Stimulated activated CD4-positive, alpha-beta T cell treated with anti-CD3 and anti-CD28 coated beads, Interleukin-15, amount 100 ng/mL, for 1 hour (primary cell): ENCODE data around the gene TNNT3.

Experiments used
- DNase-seq, 2 donors: peaks; one replicate each; pipeline ENCODE4 v3.0.0-alpha.2; 2020; ENCODE audit warnings: low read depth in 1 of 2, low spot score in 1 of 2

TNNT3 gene

DNA sequence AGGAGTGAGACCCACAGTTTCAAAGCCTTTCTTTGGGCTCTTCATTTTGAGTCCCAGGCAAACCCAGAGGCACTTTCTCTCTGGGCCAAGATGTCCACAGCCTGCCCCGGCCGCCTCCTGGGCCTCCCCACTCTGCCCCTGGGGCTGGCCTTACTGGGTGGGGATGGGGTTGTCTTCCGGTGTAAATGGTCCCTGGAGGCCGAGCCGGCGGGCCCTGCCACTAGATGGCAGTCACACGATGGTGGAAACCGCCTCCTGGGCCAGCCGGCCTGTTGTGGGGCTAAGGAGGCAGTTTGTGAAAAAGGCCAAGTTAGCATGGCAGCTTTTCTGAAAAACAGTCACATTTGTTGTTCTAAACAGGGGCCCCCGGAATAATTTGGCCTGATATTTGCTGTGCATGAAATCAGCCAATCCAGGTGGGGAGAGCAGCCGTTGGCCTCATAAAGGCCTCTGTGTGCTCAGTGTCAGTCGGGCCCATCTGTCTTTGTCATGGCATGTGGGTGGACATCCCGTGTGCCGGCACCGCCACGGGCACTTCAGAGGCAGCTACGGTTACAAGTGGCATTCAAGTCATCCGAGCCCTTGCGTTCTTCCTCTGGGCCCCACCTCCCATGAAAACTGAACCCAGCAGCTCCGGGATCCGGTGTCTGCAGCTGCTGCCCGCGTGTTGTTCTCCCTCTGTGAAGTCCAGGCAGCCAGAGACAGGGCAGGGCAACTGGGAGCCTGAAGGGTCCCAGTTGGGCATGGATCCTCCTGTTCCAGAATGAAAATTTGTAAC lies 34.2 kb downstream of the TNNT3 start:
- no peak for DNase-seq

DNA sequence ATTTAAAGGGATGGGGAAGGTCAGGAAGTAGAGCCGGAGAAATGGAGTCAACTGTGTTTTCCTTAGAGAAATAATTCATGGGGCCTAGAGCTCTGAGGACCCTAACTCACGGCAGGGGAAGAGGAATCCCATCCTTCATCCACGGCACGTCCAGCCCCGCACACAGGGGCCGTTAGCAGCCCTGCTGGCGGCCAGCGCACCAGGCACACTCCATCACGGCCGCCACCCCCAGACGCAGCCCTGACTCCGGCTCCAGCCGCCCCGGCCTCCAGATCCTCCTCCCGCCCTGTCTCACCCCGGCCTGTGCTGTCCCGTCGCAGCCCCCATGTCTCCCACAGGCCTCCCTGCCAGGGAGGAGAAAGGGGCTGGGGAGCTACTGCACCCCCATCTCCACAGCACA lies 38.9 kb downstream of the TNNT3 start:
- DNase-seq, result no peak

GRCh38 chr11:1959786-1960185 lies 40.3 kb downstream of the TNNT3 start:
- no peak for DNase-seq

DNA sequence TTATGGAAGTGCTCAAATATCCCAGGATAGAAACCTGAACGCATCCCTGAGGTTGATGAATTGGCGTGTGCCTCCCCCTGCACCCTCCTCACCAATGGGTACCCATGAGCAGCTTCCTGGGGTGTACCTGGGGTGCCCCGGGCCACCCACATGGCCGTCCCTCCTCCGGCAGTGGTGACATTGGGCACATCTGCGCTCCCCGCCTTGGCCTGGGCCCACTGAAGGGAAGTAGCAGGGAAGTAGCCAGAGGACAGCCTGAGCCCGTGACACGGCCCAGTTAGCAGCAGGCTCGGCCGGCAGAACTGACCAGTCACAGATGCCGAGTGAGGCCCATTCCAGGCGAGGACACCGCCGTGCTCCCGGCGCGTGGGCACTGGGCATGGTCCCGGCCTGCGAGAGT lies 44.4 kb downstream of the TNNT3 start:
- DNase-seq, result no peak

DNA sequence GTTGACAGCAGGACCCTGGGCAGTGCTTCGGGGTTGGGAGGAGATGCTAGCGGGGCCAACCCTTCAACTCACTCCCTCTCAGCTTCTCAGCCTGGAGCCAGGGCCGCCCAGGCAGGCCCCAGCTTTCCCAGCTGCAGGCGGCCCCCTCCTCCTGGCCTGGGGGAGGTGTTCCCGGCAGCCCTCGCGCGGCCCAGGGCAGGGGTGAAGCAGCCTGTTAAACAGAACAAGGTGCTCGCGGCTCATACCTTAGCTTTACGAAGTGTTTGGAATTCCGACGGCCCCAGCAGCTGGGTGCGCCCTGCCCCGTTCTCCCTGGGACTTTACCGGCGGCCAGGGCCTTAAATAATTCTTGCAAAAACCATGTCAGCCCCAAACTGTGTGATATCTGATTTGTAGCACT lies 44.8 kb downstream of the TNNT3 start:
- no peak for DNase-seq

- no peak for DNase-seq
Observed at GRCh38 chr11:1964955-1965354, 45.5 kb downstream of the TNNT3 start.

DNA sequence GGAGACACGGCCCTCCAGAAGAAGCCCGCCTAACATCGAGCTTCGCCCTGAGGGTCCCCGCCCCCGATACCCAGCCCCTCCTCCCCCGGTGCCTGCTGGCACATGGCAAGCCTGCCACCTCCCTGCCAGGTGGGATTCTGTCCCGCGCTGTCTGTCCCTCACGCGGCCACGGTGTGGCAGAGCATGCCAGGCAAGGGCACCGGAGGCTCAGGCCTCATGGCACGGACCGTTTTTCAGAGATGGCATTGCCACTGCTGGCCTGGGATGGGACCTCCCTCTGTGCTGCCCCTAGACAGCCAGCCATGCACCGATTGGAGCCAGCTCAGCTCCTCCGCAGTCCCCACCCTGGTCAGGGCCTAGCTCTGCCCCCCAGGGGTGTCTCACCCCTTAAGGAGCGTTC lies 47.0 kb downstream of the TNNT3 start:
- no peak for DNase-seq

- DNase-seq, result no peak
Observed at GRCh38 chr11:1967641-1968225, 48.2 kb downstream of the TNNT3 start.

- no peak for DNase-seq
Observed at GRCh38 chr11:1968454-1969002, 49.0 kb downstream of the TNNT3 start.

DNA sequence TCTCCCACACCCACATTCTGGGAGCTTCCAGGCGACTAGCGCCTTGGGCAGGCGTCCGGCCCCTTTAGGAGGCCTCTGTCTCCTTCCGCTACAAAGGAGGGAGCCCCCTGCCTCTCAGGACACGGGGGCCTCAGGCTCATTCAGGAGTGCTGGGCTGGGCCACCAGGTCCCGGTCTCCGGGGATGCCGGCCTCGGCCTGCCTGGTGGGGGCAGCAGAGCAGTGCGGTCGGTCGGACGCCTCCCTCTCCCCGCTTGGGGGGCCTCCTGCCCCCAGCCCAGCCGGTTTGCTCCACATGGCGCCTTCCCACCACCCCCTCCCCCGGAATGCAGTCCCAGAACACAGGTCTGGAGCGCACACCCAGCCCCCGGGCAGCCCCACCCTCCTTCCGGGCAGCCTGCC lies 49.5 kb downstream of the TNNT3 start:
- DNase-seq, result no peak

GRCh38 chr11:1969776-1970175 lies 50.3 kb downstream of the TNNT3 start:
- no peak for DNase-seq

DNA sequence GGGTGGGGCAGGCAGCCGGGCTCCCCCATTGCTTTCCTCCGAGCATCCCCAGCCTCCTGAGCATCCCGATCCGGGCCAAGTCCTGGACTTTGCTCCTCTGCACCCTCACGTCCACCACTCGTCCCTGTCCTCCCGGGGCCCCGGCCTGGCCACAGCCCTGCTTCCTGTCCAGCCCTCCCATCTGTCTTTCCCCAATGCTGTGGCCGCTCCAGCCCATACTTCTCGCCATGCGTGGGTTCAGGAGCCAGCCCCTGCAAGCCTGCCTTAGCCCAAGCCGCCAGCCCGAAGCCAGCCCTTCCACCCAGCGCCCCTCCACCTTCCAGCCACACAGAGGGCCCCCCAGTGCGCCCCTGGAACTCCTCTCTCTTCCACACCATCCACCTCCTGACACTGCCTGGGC lies 51.5 kb downstream of the TNNT3 start:
- no peak for DNase-seq

GRCh38 chr11:1975185-1975584 lies 55.7 kb downstream of the TNNT3 start:
- DNase-seq, result no peak

- no peak for DNase-seq
Observed at GRCh38 chr11:1978720-1979473, 59.4 kb downstream of the TNNT3 start.

DNA sequence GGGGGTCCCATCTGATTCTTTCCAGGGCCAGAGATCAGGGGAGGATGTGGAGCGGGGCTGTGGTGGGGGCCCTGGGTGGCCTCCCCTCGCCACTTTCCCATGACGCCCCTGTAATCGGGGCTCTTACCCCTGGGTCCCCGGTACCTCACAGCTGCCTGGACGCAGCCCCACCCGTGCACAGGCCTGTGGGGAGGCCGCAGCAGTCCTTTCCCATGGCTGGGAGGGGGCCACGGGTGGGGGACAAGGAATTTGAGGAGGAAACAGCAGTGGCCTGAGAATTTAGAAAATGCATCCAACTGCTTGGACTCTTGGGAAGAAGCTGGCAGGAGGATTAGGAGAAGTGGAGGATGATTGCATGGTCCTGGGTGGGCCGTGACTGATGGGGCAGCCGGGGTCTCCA lies 60.1 kb downstream of the TNNT3 start:
- no peak for DNase-seq

DNA sequence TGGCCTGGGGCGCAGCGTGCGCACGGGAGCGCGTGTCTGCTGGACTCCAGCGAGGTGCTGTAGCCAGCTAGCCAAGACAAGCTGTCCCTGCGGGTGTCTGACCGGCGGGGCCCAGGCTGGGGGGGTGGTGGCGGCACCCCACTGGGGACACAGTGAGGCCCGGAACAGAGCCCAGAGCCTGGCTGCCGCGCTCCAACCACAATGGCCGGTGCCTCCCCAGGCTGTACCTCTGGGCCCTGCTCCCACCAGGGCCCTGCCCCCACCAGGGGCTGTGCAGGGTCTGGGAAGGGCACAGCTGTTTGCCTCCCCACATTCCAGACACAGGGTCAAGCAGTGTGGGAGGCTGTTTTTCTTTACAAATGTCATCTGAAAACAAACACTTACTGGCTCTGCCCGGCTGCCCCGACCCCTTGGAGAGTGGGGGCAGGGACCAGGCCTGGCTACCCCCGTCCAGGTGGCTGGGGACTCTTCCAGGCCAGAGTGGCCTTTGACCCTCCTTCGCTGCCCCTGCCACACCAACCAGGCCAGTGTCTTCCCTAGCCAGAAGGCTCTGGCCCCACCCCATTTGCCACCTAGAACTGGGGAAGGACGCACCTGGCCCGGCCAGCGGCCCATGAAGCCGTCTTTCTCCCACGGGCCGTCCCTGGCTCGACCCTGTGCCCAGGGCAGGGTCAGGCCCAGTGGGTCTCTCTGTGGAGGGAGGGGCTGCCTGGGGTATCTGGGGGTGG lies 63.5 kb downstream of the TNNT3 start:
- DNase-seq, result no peak

DNA sequence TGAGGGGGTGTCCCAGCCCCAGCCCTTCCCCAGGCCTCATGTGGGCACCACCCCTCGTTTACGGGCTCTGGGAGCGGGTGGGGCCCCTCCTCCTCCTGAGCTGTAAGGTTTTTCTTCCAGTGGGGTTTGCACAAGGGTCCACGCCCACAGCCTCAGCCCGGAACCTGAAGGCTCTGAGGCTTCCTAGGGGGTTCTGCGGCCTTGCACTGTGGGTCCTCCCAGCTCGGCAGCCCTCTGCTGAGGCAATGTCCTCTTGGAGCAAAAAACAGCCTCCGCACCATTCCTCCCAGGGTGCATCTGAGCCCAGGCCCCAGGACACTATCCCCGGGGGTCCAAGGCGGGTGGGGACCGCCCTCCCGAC lies 64.1 kb downstream of the TNNT3 start:
- DNase-seq, result no peak

- DNase-seq, result no peak
Observed at GRCh38 chr11:1987024-1987423, 67.5 kb downstream of the TNNT3 start.

DNA sequence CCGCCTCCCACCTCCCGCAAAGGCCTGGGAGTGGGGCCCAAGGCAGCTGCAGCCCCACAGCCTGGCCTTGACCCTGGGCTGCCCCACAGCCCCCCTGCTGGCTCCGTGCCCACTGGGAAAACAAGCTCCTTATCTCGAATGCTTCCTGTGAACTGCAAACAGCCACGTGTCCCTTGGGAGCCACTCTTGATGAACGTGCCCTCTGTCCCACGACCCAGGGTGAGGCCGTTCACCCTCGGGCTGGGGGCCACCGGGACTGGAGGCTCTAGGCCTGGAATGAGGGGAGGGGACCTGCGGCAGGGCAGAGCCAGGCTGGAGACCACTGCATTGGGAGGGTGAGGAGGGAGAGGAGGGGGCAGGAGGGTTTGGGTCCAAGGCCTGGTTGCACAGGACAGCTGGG lies 68.7 kb downstream of the TNNT3 start:
- no peak for DNase-seq
